RPMI8226 (cell line): Measurements from ENCODE around the gene ITGAV.

Experiments
- DNase-seq: peaks from one replicate; pipeline ENCODE4 v3.0.0-alpha.2; 2015

ITGAV gene

GRCh38 chr2:186687807-186688211 lies 98.0 kb downstream of the ITGAV start:
- peak; percentile 16 for DNase-seq

DNA sequence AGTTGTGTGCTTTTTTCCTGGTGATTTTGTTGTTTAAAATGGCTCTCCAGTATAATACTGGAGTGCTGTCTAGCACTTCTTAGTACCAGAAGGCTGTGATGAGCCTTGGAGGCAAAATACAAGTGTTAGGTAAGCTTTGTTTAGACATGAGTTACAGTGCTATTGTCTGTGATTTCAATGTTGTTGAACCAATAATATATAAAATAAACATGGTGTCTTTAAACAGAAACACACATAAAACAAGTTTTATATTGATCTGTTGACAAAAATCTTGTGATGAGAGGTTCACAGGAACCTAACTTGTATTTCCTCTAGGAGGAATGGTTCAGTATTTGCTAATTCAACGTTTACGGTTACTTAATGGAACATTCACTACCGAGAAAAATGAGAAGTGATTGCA lies 99.0 kb downstream of the ITGAV start:
- DNase-seq: no peak

- DNase-seq: no peak
These were observed 100.9 kb downstream of the ITGAV start for GRCh38 chr2:186690786-186691185.

GRCh38 chr2:186691231-186691630 lies 101.4 kb downstream of the ITGAV start:
- no peak for DNase-seq

DNA sequence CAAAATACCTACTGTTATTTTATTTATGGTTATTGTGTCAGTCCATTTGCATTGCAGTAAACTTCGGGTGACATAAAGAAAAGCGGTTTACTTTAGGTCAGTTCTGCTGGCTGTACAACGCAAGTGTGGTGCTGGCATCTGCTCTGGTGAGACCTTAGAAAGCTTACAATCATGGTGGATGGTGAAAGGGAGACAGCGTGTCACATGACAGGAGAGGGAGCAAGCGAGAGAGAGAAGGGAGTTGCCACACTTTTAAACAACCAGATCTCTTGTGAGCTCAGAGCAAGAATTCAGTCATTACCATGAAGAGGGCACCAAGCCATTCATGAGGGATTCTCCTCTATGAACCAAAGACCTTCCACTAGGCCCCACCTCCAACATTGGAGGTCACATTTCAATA lies 102.0 kb downstream of the ITGAV start:
- DNase-seq: no peak

DNA sequence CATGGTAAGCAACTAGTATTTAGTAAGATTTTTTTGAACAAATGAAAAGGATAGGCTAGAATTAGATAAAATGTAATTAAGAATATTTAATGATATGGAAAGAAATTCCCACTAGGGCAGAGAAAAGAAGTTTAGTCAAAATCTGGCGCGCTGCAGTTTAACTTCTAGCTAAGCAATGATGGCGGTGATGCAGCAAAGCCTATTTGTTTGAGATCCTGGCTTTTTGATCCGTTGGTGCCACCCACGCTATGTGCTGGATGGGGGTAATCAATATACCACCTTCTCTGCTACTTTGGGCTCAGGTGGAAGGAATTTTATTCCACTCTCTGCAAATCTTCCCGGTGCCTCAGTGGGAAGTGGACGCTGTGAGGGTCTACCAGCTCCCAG lies 103.6 kb downstream of the ITGAV start:
- no peak for DNase-seq

- DNase-seq: no peak
These were observed 105.4 kb downstream of the ITGAV start for GRCh38 chr2:186695081-186695756.

GRCh38 chr2:186696290-186696689 lies 106.4 kb downstream of the ITGAV start:
- no peak for DNase-seq

DNA sequence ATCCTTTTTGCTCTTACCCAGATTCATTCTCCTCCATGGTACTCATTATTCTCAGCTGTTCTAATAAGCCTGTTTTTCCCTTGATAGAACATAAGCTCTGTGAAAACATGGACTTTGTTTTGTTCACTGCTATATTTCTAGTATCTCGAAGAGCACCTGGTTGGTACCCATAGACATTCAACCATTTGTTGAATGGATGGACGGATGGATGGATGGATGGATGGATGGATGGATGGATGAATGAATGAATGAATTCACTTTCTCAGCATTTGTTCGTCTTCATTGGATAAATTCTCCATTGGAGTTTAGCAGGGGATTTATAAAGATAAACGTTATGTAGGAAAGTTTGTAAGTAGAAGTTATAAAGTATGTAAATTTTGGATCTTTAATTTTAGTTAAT lies 106.9 kb downstream of the ITGAV start:
- no peak for DNase-seq

GRCh38 chr2:186697536-186697935 lies 107.7 kb downstream of the ITGAV start:
- no peak for DNase-seq

DNA sequence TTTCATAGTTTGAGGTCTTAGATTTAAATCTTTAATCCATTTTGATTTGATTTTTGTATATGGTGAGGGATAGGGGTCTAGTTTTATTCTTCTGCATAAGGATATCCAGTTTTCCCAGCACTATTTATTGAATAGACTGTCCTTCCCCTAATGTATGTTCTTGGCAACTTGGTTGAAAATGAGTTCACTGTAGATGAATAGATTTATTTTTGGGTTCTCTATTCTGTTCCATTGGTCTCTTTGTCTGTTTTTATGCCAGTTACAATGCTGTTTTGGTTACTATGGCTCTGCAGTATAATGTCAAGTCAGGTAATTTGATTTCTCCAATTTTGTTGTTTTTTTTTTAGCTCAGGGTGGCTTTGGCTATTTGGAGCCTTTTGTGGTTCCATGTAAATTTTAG lies 109.9 kb downstream of the ITGAV start:
- no peak for DNase-seq

DNA sequence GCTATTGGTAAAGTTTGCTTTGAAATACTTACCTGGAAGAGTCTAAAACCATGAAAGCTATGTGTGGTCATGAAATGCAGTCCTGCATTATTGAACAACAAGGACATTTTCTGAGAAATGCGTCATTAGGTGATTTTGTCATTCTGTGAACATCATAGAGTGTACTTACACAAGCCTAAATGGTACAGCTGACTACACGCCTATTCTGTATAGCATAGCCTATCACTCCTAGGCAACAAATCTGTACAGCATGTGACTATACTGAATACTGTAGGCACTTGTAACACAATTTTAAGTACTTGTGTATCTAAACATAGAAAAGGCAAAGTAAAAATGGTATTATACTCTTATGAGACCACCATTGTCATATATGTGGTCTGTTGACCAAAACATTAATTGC lies 112.2 kb downstream of the ITGAV start:
- no peak for DNase-seq

DNA sequence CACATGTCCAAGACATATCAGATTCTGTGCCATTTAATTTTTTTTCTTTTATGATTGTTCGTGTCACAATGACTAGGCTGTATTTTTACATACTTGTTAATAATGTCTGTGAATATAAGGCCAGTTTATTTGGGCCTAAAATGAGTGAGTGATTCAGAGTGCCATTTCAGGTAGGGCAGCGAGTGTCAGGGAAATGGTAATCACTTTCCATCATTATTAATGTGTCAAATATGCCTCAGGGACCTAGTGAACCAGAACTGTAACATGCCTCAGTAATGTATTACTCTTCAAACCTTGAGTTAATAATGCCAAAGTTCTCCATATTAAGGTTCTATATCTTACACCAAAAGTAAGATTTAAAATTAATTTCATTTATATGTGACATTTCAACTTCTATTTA lies 112.6 kb downstream of the ITGAV start:
- no peak for DNase-seq

GRCh38 chr2:186704897-186705296 lies 115.0 kb downstream of the ITGAV start:
- no peak for DNase-seq

- DNase-seq: no peak
These were observed 119.9 kb downstream of the ITGAV start for GRCh38 chr2:186709529-186710450.

- no peak for DNase-seq
These were observed 123.8 kb downstream of the ITGAV start for GRCh38 chr2:186713691-186714090.

GRCh38 chr2:186714611-186715010 lies 124.8 kb downstream of the ITGAV start:
- no peak for DNase-seq

DNA sequence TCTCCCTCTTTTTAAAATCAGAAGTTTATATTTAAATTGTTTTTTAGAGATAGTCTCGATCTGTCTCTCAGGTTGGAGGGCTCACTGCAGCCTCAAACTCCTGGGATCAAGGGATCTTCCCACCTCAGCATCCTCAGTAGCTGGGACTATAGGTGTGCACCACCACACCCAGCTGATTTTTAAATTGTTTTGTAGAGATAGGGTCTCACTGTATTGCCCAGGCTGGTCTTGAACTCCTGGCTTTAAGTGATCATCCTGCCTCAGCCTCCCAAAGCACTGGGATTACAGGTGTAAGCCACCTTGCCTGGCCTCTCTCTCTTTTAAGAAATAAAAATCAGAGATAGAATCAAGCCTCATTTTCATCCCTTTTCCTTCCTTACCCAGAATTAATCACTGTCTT lies 126.1 kb downstream of the ITGAV start:
- no peak for DNase-seq

- no peak for DNase-seq
These were observed 127.0 kb downstream of the ITGAV start for GRCh38 chr2:186716899-186717298.

DNA sequence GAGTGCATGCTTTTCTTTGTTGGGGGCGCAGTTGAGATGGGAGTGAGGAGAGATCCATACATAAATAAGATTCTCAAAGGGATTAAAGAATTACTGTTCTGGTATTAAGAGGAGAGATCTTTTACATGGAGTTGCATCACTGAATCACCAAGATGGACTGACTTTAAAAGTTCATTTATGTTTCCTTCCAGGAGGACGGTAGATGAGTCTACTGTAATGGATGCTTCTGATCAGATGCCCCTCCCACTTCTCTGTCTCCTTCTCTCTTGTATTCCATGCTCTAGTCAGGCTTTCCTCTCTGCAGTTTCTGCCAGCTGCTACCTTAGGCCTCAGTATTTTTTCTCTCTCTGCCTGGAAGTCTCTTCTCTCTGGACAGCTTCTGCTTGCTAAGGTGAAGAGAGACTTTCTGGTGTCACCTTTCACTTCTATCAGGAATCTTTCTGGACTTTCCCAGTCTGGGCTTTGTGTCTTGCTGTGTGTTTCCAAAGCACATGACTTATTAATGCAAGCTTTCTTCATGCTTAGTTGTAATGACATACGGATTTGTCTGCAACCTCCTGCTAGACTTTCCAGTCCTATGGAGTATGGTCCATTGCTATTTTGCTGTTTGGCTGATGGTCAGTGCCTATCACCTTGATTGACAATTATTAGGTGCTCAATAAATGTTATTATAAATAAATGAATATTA lies 127.6 kb downstream of the ITGAV start:
- DNase-seq: no peak

DNA sequence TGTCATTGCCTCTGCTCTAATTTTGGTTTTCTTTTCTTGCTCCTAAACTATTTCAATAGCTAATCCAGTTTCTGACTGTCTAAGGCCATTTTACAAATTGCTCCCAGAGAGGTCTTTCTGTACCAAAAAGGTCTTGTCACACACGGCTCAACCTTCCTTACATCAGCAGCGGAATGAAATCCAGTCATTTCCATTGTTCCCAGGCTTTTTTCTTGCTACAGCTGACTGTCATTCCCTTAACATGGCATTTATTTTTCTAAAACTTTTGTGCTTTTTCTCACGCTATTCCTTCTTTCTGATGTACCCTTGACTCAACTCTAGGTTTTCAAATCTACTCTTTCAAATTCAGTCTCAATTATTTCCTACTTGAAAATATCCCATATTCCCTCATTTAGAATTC lies 128.3 kb downstream of the ITGAV start:
- no peak for DNase-seq

GRCh38 chr2:186718903-186719302 lies 129.0 kb downstream of the ITGAV start:
- no peak for DNase-seq

- no peak for DNase-seq
These were observed 132.1 kb downstream of the ITGAV start for GRCh38 chr2:186721956-186722355.

DNA sequence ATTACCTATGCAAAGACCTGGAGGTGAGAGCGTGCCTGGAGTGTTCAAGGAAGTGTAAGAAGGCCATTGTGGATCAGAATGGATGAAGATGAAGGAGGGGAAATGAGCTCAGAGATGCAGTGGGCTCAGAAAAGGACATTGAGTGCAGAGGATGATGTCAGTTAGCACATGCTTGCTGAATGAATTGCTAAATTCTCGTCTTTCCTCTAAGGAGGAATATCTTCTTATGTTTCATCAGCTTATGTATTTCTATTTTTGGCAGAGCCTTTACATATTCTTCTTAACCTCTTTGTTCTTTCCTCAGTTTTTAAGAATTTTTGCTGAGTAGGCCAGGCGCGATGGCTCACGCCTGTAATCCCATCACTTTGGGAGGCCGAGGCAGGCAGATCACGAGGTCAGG lies 134.9 kb downstream of the ITGAV start:
- no peak for DNase-seq
